Mucosa of stomach (tissue), 1 donor: ENCODE results near the gene NLK.

Experiments used
- H3K27me3 ChIP-seq: one replicate; pipeline ENCODE4 v1.7.0; 2013; ENCODE audit warnings: mild to moderate bottlenecking, low read length; ENCODE audit not compliant: control insufficient read depth, insufficient read depth
- H3K36me3 ChIP-seq: one replicate; pipeline ENCODE4 v1.7.0; 2013; ENCODE audit warnings: low read length; ENCODE audit not compliant: control insufficient read depth, insufficient read depth
- H3K4me1 ChIP-seq: one replicate; pipeline ENCODE4 v1.7.0; 2013; ENCODE audit warnings: mild to moderate bottlenecking, low read length; ENCODE audit not compliant: control insufficient read depth, insufficient read depth
- H3K4me3 ChIP-seq: one replicate; pipeline ENCODE4 v1.7.0; 2013; ENCODE audit warnings: low read length
- H3K9ac ChIP-seq: one replicate; pipeline ENCODE4 v1.7.0; 2013; ENCODE audit warnings: mild to moderate bottlenecking, low read length, moderate library complexity
- H3K9me3 ChIP-seq: one replicate; pipeline ENCODE4 v1.7.0; 2013; ENCODE audit warnings: mild to moderate bottlenecking, low read length, moderate library complexity; ENCODE audit not compliant: control insufficient read depth
- donor health status: Pancreatic carcinoma.

The NLK gene

GRCh38 chr17:28041844-28042656 is 427 bp upstream of the NLK start:
- Histone ChIP-seq H3K4me3 (peak overlapping the region; percentile 34), H3K9ac (peak overlapping the region; percentile 77), H3K27me3 (no peaks in the 10 kb centered on the region), H3K9me3 (no peaks in the 10 kb centered on the region), H3K36me3 (no peaks in the 10 kb centered on the region), H3K4me1 (peaks cover 14% of the 10 kb centered on the region)

- no peaks in the 10 kb centered on the region for H3K9me3 ChIP-seq
- no peaks in the 10 kb centered on the region for H3K27me3 ChIP-seq
- H3K4me3 ChIP-seq = no peak overlapping the region
- H3K36me3 ChIP-seq = no peaks in the 10 kb centered on the region
- H3K9ac ChIP-seq = no peak overlapping the region
- H3K4me1 ChIP-seq = peaks cover 14% of the 10 kb centered on the region
These were observed 329 bp downstream of the NLK start for GRCh38 chr17:28042721-28043291.

- no peak overlapping the region for H3K9ac ChIP-seq
- H3K9me3 ChIP-seq = no peaks in the 10 kb centered on the region
- H3K36me3 ChIP-seq = no peaks in the 10 kb centered on the region
- no peak overlapping the region for H3K4me3 ChIP-seq
- H3K4me1 ChIP-seq = peaks cover 14% of the 10 kb centered on the region
- H3K27me3 ChIP-seq = no peaks in the 10 kb centered on the region
These were observed 819 bp downstream of the NLK start for GRCh38 chr17:28043296-28043695.

GRCh38 chr17:28043741-28044140 is 1.3 kb downstream of the NLK start:
- no peaks in the 10 kb centered on the region for H3K36me3 ChIP-seq
- no peaks in the 10 kb centered on the region for H3K27me3 ChIP-seq
- H3K4me3 ChIP-seq = no peak overlapping the region
- no peak overlapping the region for H3K9ac ChIP-seq
- no peaks in the 10 kb centered on the region for H3K9me3 ChIP-seq
- peaks cover 14% of the 10 kb centered on the region for H3K4me1 ChIP-seq

GRCh38 chr17:28045304-28045703 is 2.8 kb downstream of the NLK start:
- Histone ChIP-seq H3K27me3 (no peaks in the 10 kb centered on the region), H3K4me1 (peaks cover 14% of the 10 kb centered on the region), H3K9me3 (no peaks in the 10 kb centered on the region), H3K4me3 (no peak overlapping the region), H3K36me3 (no peaks in the 10 kb centered on the region), H3K9ac (no peak overlapping the region)

GRCh38 chr17:28046034-28046825 is 3.8 kb downstream of the NLK start:
- peaks cover 14% of the 10 kb centered on the region for H3K4me1 ChIP-seq

GRCh38 chr17:28047806-28048205 is 5.3 kb downstream of the NLK start:
- Histone ChIP-seq H3K36me3 (no peaks in the 10 kb centered on the region), H3K27me3 (no peaks in the 10 kb centered on the region), H3K9me3 (no peaks in the 10 kb centered on the region), H3K9ac (no peak overlapping the region), H3K4me1 (peaks cover 9% of the 10 kb centered on the region), H3K4me3 (no peak overlapping the region)

More at GRCh38 chr17:28046034-28046825, 3.8 kb downstream of the NLK start:
- no peak overlapping the region for H3K4me3 ChIP-seq
- H3K27me3 ChIP-seq = no peaks in the 10 kb centered on the region
- no peak overlapping the region for H3K9ac ChIP-seq
- H3K9me3 ChIP-seq = no peaks in the 10 kb centered on the region
- no peaks in the 10 kb centered on the region for H3K36me3 ChIP-seq

GRCh38 chr17:28049071-28049470 is 6.6 kb downstream of the NLK start:
- H3K9ac ChIP-seq = no peak overlapping the region
- peaks cover 13% of the 10 kb centered on the region for H3K4me1 ChIP-seq
- H3K9me3 ChIP-seq = no peaks in the 10 kb centered on the region
- no peak overlapping the region for H3K4me3 ChIP-seq
- no peaks in the 10 kb centered on the region for H3K27me3 ChIP-seq
- H3K36me3 ChIP-seq = no peaks in the 10 kb centered on the region

- Histone ChIP-seq H3K4me3 (no peak overlapping the region), H3K9ac (no peak overlapping the region), H3K36me3 (no peaks in the 10 kb centered on the region), H3K27me3 (no peaks in the 10 kb centered on the region), H3K9me3 (no peaks in the 10 kb centered on the region), H3K4me1 (peaks cover 26% of the 10 kb centered on the region)
These were observed 10.7 kb downstream of the NLK start for GRCh38 chr17:28053044-28053670.

GRCh38 chr17:28053725-28054124 is 11.2 kb downstream of the NLK start:
- H3K9me3 ChIP-seq = no peaks in the 10 kb centered on the region
- H3K4me3 ChIP-seq = no peak overlapping the region
- H3K27me3 ChIP-seq = no peaks in the 10 kb centered on the region
- H3K36me3 ChIP-seq = no peaks in the 10 kb centered on the region
- no peak overlapping the region for H3K9ac ChIP-seq
- peaks cover 29% of the 10 kb centered on the region for H3K4me1 ChIP-seq

- Histone ChIP-seq H3K9me3 (no peaks in the 10 kb centered on the region), H3K27me3 (no peaks in the 10 kb centered on the region), H3K9ac (no peak overlapping the region), H3K4me1 (peaks cover 29% of the 10 kb centered on the region), H3K36me3 (no peaks in the 10 kb centered on the region), H3K4me3 (no peak overlapping the region)
These were observed 13.2 kb downstream of the NLK start for GRCh38 chr17:28055546-28056275.
